Vagina (tissue), 2 donors: Measurements from ENCODE around the gene KIF5A.

Experiments
- POLR2A ChIP-seq, 2 donors: fragments of 450-650 bp; IDR thresholded peaks; one replicate each; pipeline ENCODE4 v1.6.1; 2017; ENCODE audit warnings: antibody characterized with exemption in 2 of 2, mild to moderate bottlenecking in 2 of 2, moderate library complexity in 2 of 2
- POLR2AphosphoS5 ChIP-seq, 2 donors: sonication (generic); formaldehyde crosslinking; IDR thresholded peaks; one replicate each; pipeline ENCODE4 v1.9.0; 2017; ENCODE audit warnings: antibody characterized with exemption in 2 of 2, mild to moderate bottlenecking in 2 of 2, low read depth in 1 of 2; ENCODE audit not compliant: insufficient read depth in 1 of 2
- TF ChIP-seq, protein P1 (sequence below), 3 experiments: fragments of 450-650 bp in 2 of 3; fragments of 200-600 bp in 1 of 3; sonication (generic) in 1 of 3; IDR thresholded peaks; one replicate each; pipeline ENCODE4 v1.5.1; 2017 to 2019; ENCODE audit warnings: antibody characterized with exemption in 3 of 3, mild to moderate bottlenecking in 2 of 3, moderate library complexity in 2 of 3

DNA sequence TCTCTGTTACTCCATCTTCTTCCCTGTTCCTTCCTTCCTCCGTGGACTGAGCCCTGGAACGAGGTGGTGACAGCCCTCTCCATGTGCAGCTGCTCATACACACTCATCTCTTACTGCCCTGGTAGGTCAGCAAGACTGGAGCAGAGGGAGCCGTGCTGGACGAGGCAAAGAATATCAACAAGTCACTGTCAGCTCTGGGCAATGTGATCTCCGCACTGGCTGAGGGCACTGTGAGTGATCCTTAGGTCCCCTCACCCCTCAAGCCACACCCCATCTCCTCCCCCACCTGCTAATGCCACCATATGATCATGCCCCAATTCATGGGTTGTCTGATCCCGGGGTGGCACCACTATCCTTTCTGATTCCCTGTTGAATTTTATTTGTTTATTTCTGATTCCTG lies 19.0 kb downstream of the KIF5A start:
- TF ChIP-seq, protein P1, sequence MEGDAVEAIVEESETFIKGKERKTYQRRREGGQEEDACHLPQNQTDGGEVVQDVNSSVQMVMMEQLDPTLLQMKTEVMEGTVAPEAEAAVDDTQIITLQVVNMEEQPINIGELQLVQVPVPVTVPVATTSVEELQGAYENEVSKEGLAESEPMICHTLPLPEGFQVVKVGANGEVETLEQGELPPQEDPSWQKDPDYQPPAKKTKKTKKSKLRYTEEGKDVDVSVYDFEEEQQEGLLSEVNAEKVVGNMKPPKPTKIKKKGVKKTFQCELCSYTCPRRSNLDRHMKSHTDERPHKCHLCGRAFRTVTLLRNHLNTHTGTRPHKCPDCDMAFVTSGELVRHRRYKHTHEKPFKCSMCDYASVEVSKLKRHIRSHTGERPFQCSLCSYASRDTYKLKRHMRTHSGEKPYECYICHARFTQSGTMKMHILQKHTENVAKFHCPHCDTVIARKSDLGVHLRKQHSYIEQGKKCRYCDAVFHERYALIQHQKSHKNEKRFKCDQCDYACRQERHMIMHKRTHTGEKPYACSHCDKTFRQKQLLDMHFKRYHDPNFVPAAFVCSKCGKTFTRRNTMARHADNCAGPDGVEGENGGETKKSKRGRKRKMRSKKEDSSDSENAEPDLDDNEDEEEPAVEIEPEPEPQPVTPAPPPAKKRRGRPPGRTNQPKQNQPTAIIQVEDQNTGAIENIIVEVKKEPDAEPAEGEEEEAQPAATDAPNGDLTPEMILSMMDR (IDR thresholded peaks at IDR 0.05) = no peak
- no peak for TF ChIP-seq POLR2AphosphoS5 (IDR thresholded peaks at IDR 0.05; ENCODE audit: insufficient read depth in 1 of 2, low read depth in 1 of 2)
- TF ChIP-seq POLR2A (IDR thresholded peaks at IDR 0.05) = no peak
